ENCODE data around the gene GPR107. TPM values are rescaled to one million over a fixed set of nuclear protein-coding genes. Genes with fewer than 3 reads are reported as not detected.
A peak's percentile ranks its signal among the peaks of the same experiment; 100 is the strongest.

The GPR107 gene
- total RNA-seq, 1 donor from 2014 or later: 58.7 TPM

DNA sequence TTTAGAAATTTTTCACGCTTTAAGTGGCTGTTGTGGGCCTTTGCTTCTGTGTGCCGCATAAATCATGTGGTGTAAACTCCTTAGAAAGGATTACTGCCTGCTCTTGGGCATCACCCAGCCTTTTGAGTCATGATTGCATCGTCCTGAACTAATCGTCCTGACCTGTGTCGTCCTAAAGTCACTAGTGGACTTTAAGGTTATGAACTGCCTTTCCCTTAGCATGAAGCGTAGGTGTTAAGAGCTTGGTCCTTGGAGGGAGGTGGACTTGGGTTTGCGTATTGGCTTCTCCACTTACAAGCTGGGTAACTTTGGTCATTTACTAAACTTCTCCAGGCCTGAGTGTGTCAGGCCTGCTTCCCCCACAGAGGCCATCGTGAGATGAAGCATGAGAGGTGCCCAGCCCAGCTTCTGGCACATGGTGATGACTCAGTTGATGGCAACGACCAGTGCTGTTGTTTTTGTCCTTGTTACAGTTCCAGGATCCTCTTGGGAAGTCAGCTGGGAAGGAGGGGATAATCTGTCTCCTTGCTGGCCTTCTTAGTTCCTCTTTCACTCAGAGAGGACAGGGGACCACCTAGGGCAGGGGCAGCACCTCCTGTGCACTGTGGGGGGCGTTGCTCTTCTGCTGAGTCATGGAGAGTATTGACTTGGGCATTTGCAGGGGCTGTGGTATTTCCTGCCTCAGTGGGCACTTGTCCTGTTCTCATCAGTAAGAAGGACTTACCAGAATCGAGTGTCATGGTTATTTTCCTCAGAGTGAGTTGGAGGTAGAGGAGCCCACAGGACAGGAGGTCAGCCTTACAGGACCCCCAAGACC is 64.3 kb downstream of the GPR107 start:
- H3K36me3 Mint-ChIP-seq (ENCODE audit: low read depth, unreplicated experiment): peaks cover 14% of the 10 kb centered on the region
- Histone ChIP-seq H3K9ac (ENCODE audit: low read length) (peak overlapping the region; percentile 51), H3K27ac (ENCODE audit: low read depth, low read length) (peak overlapping the region; percentile 68), H3K36me3 (ENCODE audit: insufficient read depth, low read length) (peaks cover 3% of the 10 kb centered on the region), H2AFZ (ENCODE audit: low read depth, low read length) (no peak overlapping the region), H3K4me2 (ENCODE audit: low read length) (peak overlapping the region; percentile 38), H3K27me3 (ENCODE audit: insufficient read depth, low read length) (no peaks in the 10 kb centered on the region), H3K4me1 (ENCODE audit: insufficient read depth, low read length) (peaks cover 23% of the 10 kb centered on the region), H4K20me1 (ENCODE audit: insufficient read depth, low read length) (no peaks in the 10 kb centered on the region), H3K9me3 (ENCODE audit: insufficient read depth, low read depth, low read length) (no peaks in the 10 kb centered on the region), H3K79me2 (ENCODE audit: insufficient read depth, low read length) (no peaks in the 10 kb centered on the region), H3K4me3 (ENCODE audit: insufficient read depth, low read depth, low read length) (no peak overlapping the region)
- peak; percentile 67 for DNase-seq (ENCODE audit: low read depth)
- H3K27ac Mint-ChIP-seq (ENCODE audit: unreplicated experiment): peak overlapping the region; percentile 87
- FAIRE-seq: peak; percentile 23
- no peak for TF ChIP-seq EZH2 (IDR thresholded peaks at IDR 0.05; ENCODE audit: insufficient read depth, low read length)
- TF ChIP-seq, protein P1, sequence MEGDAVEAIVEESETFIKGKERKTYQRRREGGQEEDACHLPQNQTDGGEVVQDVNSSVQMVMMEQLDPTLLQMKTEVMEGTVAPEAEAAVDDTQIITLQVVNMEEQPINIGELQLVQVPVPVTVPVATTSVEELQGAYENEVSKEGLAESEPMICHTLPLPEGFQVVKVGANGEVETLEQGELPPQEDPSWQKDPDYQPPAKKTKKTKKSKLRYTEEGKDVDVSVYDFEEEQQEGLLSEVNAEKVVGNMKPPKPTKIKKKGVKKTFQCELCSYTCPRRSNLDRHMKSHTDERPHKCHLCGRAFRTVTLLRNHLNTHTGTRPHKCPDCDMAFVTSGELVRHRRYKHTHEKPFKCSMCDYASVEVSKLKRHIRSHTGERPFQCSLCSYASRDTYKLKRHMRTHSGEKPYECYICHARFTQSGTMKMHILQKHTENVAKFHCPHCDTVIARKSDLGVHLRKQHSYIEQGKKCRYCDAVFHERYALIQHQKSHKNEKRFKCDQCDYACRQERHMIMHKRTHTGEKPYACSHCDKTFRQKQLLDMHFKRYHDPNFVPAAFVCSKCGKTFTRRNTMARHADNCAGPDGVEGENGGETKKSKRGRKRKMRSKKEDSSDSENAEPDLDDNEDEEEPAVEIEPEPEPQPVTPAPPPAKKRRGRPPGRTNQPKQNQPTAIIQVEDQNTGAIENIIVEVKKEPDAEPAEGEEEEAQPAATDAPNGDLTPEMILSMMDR (IDR thresholded peaks at IDR 0.05; ENCODE audit: insufficient read depth, low read depth, low read length): no peak
- H3K27me3 Mint-ChIP-seq (ENCODE audit: low read depth, unreplicated experiment): no peaks in the 10 kb centered on the region
- no peaks in the 10 kb centered on the region for H3K9me3 Mint-ChIP-seq (ENCODE audit: unreplicated experiment)
- peaks cover 34% of the 10 kb centered on the region for H3K4me1 Mint-ChIP-seq (ENCODE audit: low read depth, unreplicated experiment)
- peak overlapping the region; percentile 58 for H3K4me3 Mint-ChIP-seq (ENCODE audit: unreplicated experiment)

DNA sequence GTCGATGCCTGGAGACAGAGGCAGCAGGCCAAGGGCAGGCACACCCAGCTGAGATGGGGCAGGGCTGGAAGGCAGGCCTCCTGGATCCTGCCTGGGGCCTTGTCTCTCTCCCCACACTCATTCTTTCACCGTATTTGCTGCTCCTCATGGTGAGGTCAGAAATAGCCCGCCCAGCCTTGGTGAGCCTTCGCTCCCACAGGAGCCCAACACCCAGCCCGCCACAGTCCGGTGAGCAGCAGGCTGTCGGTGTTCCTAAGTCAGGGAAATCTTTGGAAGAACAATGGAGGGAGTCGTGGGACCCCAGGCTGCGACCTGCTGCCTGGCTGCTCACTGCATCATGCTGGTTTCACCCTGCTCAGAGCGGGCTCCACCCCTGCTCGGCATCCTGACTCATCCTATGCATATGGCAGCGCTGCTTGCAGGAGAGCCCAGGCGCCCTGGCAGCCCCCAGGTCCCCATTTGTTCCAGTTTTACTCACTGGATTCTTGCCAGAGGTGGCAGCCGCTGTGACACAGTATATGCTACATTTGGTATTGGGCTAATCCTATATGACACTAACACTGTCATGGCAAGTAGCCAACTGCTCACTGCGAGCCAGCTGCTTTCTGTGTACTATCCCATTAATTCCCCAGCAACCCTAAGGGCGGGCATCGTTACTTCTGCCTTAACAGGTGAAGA is 65.3 kb downstream of the GPR107 start:
- H3K9ac ChIP-seq (ENCODE audit: low read length): peak overlapping the region; percentile 51
- H3K27ac ChIP-seq (ENCODE audit: low read depth, low read length): peak overlapping the region; percentile 68
- no peak overlapping the region for H3K4me3 ChIP-seq (ENCODE audit: insufficient read depth, low read depth, low read length)
- peaks cover 23% of the 10 kb centered on the region for H3K4me1 ChIP-seq (ENCODE audit: insufficient read depth, low read length)
- Mint-ChIP-seq H3K27ac (ENCODE audit: unreplicated experiment) (peak overlapping the region; percentile 87), H3K4me3 (ENCODE audit: unreplicated experiment) (peak overlapping the region; percentile 54), H3K9me3 (ENCODE audit: unreplicated experiment) (no peaks in the 10 kb centered on the region), H3K4me1 (ENCODE audit: low read depth, unreplicated experiment) (peaks cover 34% of the 10 kb centered on the region), H3K27me3 (ENCODE audit: low read depth, unreplicated experiment) (no peaks in the 10 kb centered on the region), H3K36me3 (ENCODE audit: low read depth, unreplicated experiment) (peaks cover 19% of the 10 kb centered on the region)
- DNase-seq (ENCODE audit: low read depth): peak; percentile 72
- TF ChIP-seq, protein P1 (IDR thresholded peaks at IDR 0.05; ENCODE audit: insufficient read depth, low read depth, low read length): no peak
- no peak for TF ChIP-seq EZH2 (IDR thresholded peaks at IDR 0.05; ENCODE audit: insufficient read depth, low read length)
- no peaks in the 10 kb centered on the region for H3K27me3 ChIP-seq (ENCODE audit: insufficient read depth, low read length)
- FAIRE-seq: no peak
- H3K36me3 ChIP-seq (ENCODE audit: insufficient read depth, low read length): peaks cover 3% of the 10 kb centered on the region
- H4K20me1 ChIP-seq (ENCODE audit: insufficient read depth, low read length): no peaks in the 10 kb centered on the region
- no peaks in the 10 kb centered on the region for H3K79me2 ChIP-seq (ENCODE audit: insufficient read depth, low read length)
- H2AFZ ChIP-seq (ENCODE audit: low read depth, low read length): peak overlapping the region; percentile 46
- no peaks in the 10 kb centered on the region for H3K9me3 ChIP-seq (ENCODE audit: insufficient read depth, low read depth, low read length)
- H3K4me2 ChIP-seq (ENCODE audit: low read length): peak overlapping the region; percentile 38

All from astrocyte (in vitro differentiated cells and primary cell).